Ovary (tissue), 9 donors: ENCODE results near the gene NMD3. TPM values are rescaled to one million over a fixed set of nuclear protein-coding genes. Genes with fewer than 3 reads are reported as not detected.

ENCODE experiments used
- DNase-seq, 5 donors: peaks; one replicate each; pipeline ENCODE4 v3.0.0-alpha.2; 2019 to 2020
- H3K27ac ChIP-seq, 2 donors: fragments of 200-600 bp; one replicate each; pipeline versions ENCODE4 v1.5.1 to v1.8.0; 2019 to 2022
- H3K27me3 ChIP-seq: fragments of 200-600 bp; one replicate; pipeline ENCODE4 v1.8.0; 2022
- H3K36me3 ChIP-seq: fragments of 200-600 bp; sonication (generic); one replicate; pipeline ENCODE4 v1.5.1; 2019
- H3K4me1 ChIP-seq: one replicate; pipeline ENCODE4 v1.8.1; 2013; ENCODE audit warnings: mild to moderate bottlenecking, moderate library complexity; ENCODE audit not compliant: insufficient read depth
- H3K4me3 ChIP-seq: fragments of 200-600 bp; sonication (generic); one replicate; pipeline ENCODE4 v1.5.1; 2017
- H3K9me3 ChIP-seq, 2 donors: fragments of 200-600 bp in 1 of 2; sonication (generic) in 1 of 2; one replicate each; pipeline versions ENCODE4 v1.5.1 to v1.8.1; 2013 to 2019; ENCODE audit warnings: mild to moderate bottlenecking in 1 of 2, moderate library complexity in 1 of 2
- EP300 ChIP-seq: sonication (generic); formaldehyde crosslinking; IDR thresholded peaks from one replicate; pipeline ENCODE4 v1.6.1; 2017; ENCODE audit warnings: antibody characterized with exemption
- POLR2A ChIP-seq: fragments of 450-650 bp; IDR thresholded peaks from one replicate; pipeline ENCODE4 v1.6.1; 2017; ENCODE audit warnings: antibody characterized with exemption, mild to moderate bottlenecking, moderate library complexity
- WGBS, 3 donors: extraction: QIAGEN DNeasy Blood & Tissue Kit in 1 of 3; methylation state at CpG; one replicate each; pipeline versions ENCODE4 v1.1.5 to v1.1.7; 2013 to 2017; 5-methylcytosine and 5-hydroxymethylcytosine counted together
- intact Hi-C, 4 donors: fragments of 100-400 bp; cut with DNase I; formaldehyde crosslinking; loops; one replicate each; pipeline versions ENCODE4 v1.11.0 to v1.15.1; 2022 to 2023
- polyA plus RNA-seq, 2 donors: library from polyadenylated mRNA; stranded (reverse); fragments of 200-250 nt in 1 of 2; fragments of 350-450 nt in 1 of 2; fragmentation: Illumina TruSeq in 1 of 2; extraction: RNeasy Lipid Tissue Mini Kit (QIAGEN cat#74804) in 1 of 2; gene quantifications; one replicate each; pipeline ENCODE4 v1.2.3, GENCODE V29; 2013 to 2014
- total RNA-seq, 7 donors: library from RNA; depleted of rRNA in 2 of 7; stranded (reverse); fragments of >200 nt in 2 of 7; fragmentation: NEBNext Ultra II Directional in 3 of 7; extraction: Animal tissue kit (Norgen Biotek cat#: 25700) in 3 of 7; gene quantifications; one replicate each; pipeline versions ENCODE4 v1.1.0 to v1.2.4, GENCODE V29; 2016 to 2023
- TF ChIP-seq, protein P1 (sequence below), 3 donors: fragments of 450-650 bp in 2 of 3; fragments of 200-600 bp in 1 of 3; IDR thresholded peaks; one replicate each; pipeline versions ENCODE4 v1.5.1 to v1.8.0; 2016 to 2022; ENCODE audit warnings: antibody characterized with exemption in 3 of 3, mild to moderate bottlenecking in 1 of 3
- donor health status: DM: no; HTN: no; CAD: no; lungs with moderate emphysema.
- donor health status: DM: no; HTN: no; CAD: no.
- donor health status: Bipolar disorder and iron deficiency.
- donor health status: DM: yes; HTN: yes; CAD: no.
- donor health status: DM: no; HTN: no; CAD: no.
- donor health status: DM: yes; HTN: yes; CAD: no.

NMD3 gene
- total and polyA plus RNA-seq, 9 donors = 25.9 to 61.7 (median 46.4) TPM

DNA sequence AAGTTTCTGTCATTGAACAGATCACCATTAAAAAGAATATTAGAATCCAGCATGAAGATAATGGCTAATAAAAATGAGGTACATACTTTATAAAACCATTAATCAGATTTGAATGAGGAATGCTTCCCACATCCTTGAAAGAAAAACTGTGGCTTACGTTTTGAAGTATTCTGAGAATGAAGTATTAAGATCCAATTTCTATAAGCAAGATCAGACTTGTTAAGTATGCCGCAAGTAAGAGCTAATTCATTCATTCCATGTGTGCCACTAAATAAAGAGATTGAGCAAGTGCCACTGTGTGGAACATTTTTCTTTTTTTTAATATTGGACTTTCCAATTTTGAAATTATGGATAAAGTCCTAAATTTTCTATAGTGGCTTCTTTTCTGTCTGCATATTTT, 30.6 kb downstream of the NMD3 start:
- Histone ChIP-seq H3K27me3 (no peaks in the 10 kb centered on the region), H3K4me3 (no peak overlapping the region), H3K36me3 (no peaks in the 10 kb centered on the region), H3K4me1 (no peaks in the 10 kb centered on the region), H3K9me3 (no peaks in the 10 kb centered on the region), H3K27ac (no peak overlapping the region)
- intact Hi-C loops = no loop called here
- 82 to 89% (median 87%) methylated on average over 2 of the region's 2 CpGs for WGBS, 3 donors
- TF ChIP-seq, protein P1, sequence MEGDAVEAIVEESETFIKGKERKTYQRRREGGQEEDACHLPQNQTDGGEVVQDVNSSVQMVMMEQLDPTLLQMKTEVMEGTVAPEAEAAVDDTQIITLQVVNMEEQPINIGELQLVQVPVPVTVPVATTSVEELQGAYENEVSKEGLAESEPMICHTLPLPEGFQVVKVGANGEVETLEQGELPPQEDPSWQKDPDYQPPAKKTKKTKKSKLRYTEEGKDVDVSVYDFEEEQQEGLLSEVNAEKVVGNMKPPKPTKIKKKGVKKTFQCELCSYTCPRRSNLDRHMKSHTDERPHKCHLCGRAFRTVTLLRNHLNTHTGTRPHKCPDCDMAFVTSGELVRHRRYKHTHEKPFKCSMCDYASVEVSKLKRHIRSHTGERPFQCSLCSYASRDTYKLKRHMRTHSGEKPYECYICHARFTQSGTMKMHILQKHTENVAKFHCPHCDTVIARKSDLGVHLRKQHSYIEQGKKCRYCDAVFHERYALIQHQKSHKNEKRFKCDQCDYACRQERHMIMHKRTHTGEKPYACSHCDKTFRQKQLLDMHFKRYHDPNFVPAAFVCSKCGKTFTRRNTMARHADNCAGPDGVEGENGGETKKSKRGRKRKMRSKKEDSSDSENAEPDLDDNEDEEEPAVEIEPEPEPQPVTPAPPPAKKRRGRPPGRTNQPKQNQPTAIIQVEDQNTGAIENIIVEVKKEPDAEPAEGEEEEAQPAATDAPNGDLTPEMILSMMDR (IDR thresholded peaks at IDR 0.05) = no peak
- no peak for TF ChIP-seq EP300
- TF ChIP-seq POLR2A = no peak
- no peak for DNase-seq

DNA sequence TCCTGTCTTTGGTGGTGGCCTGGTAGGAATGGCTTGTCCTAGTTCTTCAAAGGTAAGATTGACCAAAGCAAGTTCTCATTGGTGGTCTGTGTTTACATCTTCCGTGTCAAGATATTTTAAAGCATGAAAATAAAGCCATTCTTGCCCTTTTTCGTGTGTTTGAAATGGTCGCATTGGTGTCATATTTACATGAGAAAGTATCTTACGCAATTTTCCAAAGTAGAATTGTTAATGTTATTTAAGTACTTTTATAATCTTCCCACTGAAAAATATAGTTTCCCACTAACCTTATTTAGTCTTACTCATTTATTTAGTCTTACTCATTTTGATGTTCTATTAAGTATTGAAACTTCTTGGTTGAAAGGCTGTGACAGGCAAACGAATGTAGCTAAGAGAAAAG, 31.0 kb downstream of the NMD3 start:
- no peaks in the 10 kb centered on the region for H3K36me3 ChIP-seq
- no peak overlapping the region for H3K27ac ChIP-seq
- intact Hi-C loops = no loop called here
- no peak for DNase-seq
- no peaks in the 10 kb centered on the region for H3K4me1 ChIP-seq
- WGBS, 3 donors = 96 to 97% (median 97%) methylated on average over 5 of the region's 5 CpGs
- H3K4me3 ChIP-seq = no peak overlapping the region
- no peaks in the 10 kb centered on the region for H3K9me3 ChIP-seq
- no peak for TF ChIP-seq POLR2A
- TF ChIP-seq, protein P1 (IDR thresholded peaks at IDR 0.05) = no peak
- TF ChIP-seq EP300 = no peak
- H3K27me3 ChIP-seq = no peaks in the 10 kb centered on the region

DNA sequence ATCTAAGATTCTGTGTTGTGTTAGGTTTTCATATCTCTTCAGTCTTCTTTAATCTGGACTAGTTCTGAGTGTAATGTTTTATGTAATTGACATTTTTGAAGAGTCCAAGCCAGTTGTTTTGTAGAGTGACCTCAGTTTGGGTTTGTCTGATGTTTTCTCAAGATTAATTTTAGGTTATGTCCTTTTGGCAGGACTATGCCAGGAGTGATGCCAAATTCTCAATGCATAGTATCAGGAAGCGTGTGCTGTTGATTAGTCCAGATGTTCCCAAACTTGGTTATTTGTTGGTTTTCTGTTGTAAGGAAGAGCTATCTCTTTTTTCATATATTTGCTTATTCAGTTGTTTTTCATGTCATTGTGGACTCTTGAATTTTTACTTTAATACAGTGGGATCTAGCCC, 32.6 kb downstream of the NMD3 start:
- H3K36me3 ChIP-seq = no peaks in the 10 kb centered on the region
- H3K4me3 ChIP-seq = no peak overlapping the region
- TF ChIP-seq EP300 (no peak), POLR2A (no peak)
- TF ChIP-seq, protein P1 (IDR thresholded peaks at IDR 0.05) = no peak
- H3K27ac ChIP-seq = no peak overlapping the region
- H3K9me3 ChIP-seq = no peaks in the 10 kb centered on the region
- intact Hi-C loops = no loop called here
- no peak for DNase-seq
- 27 to 45% (median 44%) methylated on average over 1 of the region's 1 CpG for WGBS, 3 donors
- H3K4me1 ChIP-seq = no peaks in the 10 kb centered on the region
- no peaks in the 10 kb centered on the region for H3K27me3 ChIP-seq

DNA sequence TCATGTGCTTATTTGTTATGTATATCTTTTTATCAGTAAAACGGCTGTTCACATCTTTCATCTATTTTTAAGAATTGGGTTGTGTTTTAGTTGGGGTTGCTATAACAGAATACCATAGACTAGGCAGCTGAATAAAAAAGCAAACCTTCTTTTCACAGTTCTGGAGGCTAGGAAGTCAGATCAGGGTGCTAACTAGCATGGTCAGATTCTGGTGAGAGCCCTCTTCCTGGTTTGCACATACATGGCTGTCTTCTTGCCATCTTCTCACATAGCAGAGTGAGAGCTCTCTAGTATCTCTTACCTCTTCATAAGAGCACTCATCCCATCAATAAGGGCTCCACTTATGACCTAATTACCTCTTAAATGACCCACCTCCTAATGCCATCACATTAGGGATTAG, 33.8 kb downstream of the NMD3 start:
- H3K9me3 ChIP-seq = no peaks in the 10 kb centered on the region
- DNase-seq = no peak
- intact Hi-C loops = no loop called here
- WGBS, 3 donors = 37 to 57% (median 40%) methylated on average over 1 of the region's 1 CpG
- no peaks in the 10 kb centered on the region for H3K27me3 ChIP-seq
- no peak overlapping the region for H3K27ac ChIP-seq
- TF ChIP-seq, protein P1 (IDR thresholded peaks at IDR 0.05) = no peak
- TF ChIP-seq EP300 = no peak
- no peak for TF ChIP-seq POLR2A
- H3K4me1 ChIP-seq = no peaks in the 10 kb centered on the region
- H3K4me3 ChIP-seq = no peak overlapping the region
- no peaks in the 10 kb centered on the region for H3K36me3 ChIP-seq

DNA sequence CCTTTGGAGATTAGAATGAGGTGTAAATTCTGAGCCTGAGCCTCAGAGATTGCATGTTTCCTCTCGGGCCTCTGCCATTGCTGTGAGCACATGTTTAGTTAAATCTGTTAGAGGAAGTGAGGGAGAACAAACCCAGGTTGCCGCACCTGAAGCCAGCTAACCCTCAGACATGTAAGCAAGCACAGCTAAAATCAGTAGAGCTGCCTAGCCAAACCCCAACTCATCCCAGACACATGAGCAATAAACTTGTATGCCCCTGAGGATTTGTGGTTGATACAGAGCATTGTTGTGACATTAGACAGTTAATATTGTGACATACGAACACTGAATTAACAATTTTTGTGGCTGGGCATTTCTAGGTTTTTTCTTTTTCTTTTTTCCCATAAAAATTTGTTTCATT, 41.9 kb downstream of the NMD3 start:
- no peak for DNase-seq
- no peak overlapping the region for H3K4me3 ChIP-seq
- no peaks in the 10 kb centered on the region for H3K36me3 ChIP-seq
- no peak overlapping the region for H3K27ac ChIP-seq
- TF ChIP-seq POLR2A (no peak), EP300 (no peak)
- TF ChIP-seq, protein P1 (IDR thresholded peaks at IDR 0.05) = no peak
- WGBS, 3 donors = 81 to 88% (median 86%) methylated on average over 3 of the region's 3 CpGs
- H3K9me3 ChIP-seq = peaks cover 0 to 3% of the 10 kb centered on the region in 2 donors
- no peaks in the 10 kb centered on the region for H3K27me3 ChIP-seq
- H3K4me1 ChIP-seq = no peaks in the 10 kb centered on the region
- intact Hi-C loops = no loop called here
